Measurements from ENCODE around the gene JAZF1.

JAZF1 gene

GRCh38 chr7:28028471-28028870, 152.1 kb downstream of the JAZF1 start:
- DNase-seq (ENCODE audit: low read depth): no peak
- no peak overlapping the region for H3K4me3 ChIP-seq (ENCODE audit: low read depth, low read length)
- no peak for TF ChIP-seq CTCF (IDR thresholded peaks at IDR 0.05; ENCODE audit: control insufficient read depth, extremely low read depth, insufficient read depth)

DNA sequence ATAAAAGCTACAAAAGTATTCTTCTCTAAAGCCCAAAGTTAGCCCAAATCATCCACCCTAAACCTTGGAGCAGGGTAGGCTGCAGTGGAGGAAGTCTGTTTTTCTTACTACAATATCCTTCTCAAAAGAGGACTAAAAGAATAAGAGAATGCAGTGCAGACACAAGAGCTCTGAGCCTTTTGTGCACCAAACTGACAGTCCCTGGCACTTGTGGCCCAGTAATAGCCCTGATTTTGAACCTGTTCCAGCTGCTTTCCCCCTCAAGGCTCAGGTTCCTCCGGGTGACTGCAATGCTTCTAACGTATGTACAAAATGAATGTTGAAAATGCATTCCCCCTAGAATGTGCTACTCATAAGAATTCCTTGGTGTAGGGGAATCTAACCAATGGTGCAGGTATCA, 154.4 kb downstream of the JAZF1 start:
- H3K4me3 ChIP-seq (ENCODE audit: low read depth, low read length): no peak overlapping the region
- no peak for DNase-seq (ENCODE audit: low read depth)
- TF ChIP-seq CTCF (IDR thresholded peaks at IDR 0.05; ENCODE audit: control insufficient read depth, extremely low read depth, insufficient read depth): no peak

DNA sequence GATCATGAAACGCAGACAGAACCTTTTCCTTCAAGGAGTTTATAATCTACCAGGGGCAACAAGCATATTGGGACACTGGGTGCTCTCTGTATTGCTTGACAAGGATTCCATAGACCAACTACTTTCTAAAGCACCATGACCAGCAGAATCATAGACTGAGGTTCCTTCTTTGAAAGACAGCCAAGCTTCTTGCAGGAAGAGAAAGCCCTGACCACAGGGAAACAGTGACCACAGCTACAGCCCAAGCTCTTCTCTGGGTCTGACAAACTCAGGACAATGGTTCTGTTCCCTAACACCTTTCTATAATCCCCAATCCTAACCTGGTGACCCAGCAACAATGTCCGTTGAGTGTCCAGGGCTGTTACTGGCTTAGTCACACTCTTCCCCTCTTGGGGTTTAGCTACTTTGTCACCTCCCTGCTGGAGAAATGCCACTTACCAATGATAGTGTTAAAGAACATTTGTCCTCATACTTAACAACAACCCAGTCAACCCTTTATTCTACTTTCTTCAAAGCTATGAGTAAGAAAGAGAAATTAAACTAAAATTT, 155.7 kb downstream of the JAZF1 start:
- no peak for TF ChIP-seq CTCF (IDR thresholded peaks at IDR 0.05; ENCODE audit: control insufficient read depth, extremely low read depth, insufficient read depth)
- no peak overlapping the region for H3K4me3 ChIP-seq (ENCODE audit: low read depth, low read length)
- no peak for DNase-seq (ENCODE audit: low read depth)

DNA sequence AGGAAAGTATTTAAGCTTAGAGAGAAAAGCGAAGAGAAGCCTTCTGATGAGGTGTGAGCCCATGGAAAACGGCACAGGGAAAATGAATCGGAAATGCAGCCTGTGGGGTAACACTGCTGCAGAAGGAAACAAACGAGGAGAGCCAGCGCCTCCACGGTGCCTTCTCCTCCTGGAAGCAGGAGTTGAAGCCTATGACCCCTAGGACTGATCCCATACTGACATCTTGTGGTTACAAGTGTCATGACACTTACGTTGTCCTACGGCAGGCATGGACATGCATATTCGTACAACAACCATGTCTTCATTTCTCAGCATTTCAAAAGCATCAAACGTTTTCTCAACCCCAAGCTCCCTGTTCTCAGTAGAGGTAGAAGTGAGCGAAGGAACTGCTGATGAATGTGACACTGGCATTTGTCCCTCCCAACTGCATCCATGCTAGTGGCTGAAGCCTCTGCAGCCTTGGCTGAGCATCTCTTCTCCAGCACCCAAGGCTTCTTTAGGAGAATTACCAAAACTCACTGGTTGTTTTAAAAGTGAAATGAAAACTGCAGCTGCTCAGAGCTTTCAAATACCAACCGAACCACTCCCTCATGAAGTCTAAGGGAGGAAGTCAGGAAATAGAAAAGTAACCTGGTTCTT, 160.2 kb downstream of the JAZF1 start:
- peak; percentile 99 for TF ChIP-seq CTCF (IDR thresholded peaks at IDR 0.05; ENCODE audit: control insufficient read depth, extremely low read depth, insufficient read depth)
- DNase-seq (ENCODE audit: low read depth): peak; percentile 73
- no peak overlapping the region for H3K4me3 ChIP-seq (ENCODE audit: low read depth, low read length)

- no peak overlapping the region for H3K4me3 ChIP-seq (ENCODE audit: low read depth, low read length)
- TF ChIP-seq CTCF (IDR thresholded peaks at IDR 0.05; ENCODE audit: control insufficient read depth, extremely low read depth, insufficient read depth): no peak
- no peak for DNase-seq (ENCODE audit: low read depth)
These were observed 161.6 kb downstream of the JAZF1 start for GRCh38 chr7:28018856-28019465.

- DNase-seq (ENCODE audit: low read depth): no peak
- no peak for TF ChIP-seq CTCF (IDR thresholded peaks at IDR 0.05; ENCODE audit: control insufficient read depth, extremely low read depth, insufficient read depth)
- H3K4me3 ChIP-seq (ENCODE audit: low read depth, low read length): no peak overlapping the region
These were observed 162.1 kb downstream of the JAZF1 start for GRCh38 chr7:28018446-28018845.

All from LNCaP clone FGC (cell line).